Suprapubic skin (tissue), 4 donors: Measurements from ENCODE around the gene CAPZB.
"Not testable (repeated sequence)": the region's sequence is repeated elsewhere in the genome, so short reads cannot be mapped to it uniquely, and the experiment has no call there.

Experiments
- EP300 ChIP-seq: sonication (generic); formaldehyde crosslinking; IDR thresholded peaks from one replicate; pipeline ENCODE4 v1.6.1; 2017; ENCODE audit warnings: antibody characterized with exemption
- POLR2A ChIP-seq, 2 donors: fragments of 450-650 bp; IDR thresholded peaks; one replicate each; pipeline ENCODE4 v1.6.1; 2017; ENCODE audit warnings: antibody characterized with exemption in 2 of 2, mild to moderate bottlenecking in 2 of 2, moderate library complexity in 2 of 2
- POLR2AphosphoS5 ChIP-seq, 3 donors: sonication (generic); formaldehyde crosslinking; IDR thresholded peaks; one replicate each; pipeline ENCODE4 v1.6.1; 2017; ENCODE audit warnings: antibody characterized with exemption in 3 of 3
- TF ChIP-seq, protein P1 (sequence below), 2 donors: fragments of 200-600 bp in 1 of 2; fragments of 450-650 bp in 1 of 2; sonication (generic) in 1 of 2; IDR thresholded peaks; one replicate each; pipeline ENCODE4 v1.5.1; 2016 to 2019; ENCODE audit warnings: antibody characterized with exemption in 2 of 2, mild to moderate bottlenecking in 1 of 2, moderate library complexity in 1 of 2

DNA sequence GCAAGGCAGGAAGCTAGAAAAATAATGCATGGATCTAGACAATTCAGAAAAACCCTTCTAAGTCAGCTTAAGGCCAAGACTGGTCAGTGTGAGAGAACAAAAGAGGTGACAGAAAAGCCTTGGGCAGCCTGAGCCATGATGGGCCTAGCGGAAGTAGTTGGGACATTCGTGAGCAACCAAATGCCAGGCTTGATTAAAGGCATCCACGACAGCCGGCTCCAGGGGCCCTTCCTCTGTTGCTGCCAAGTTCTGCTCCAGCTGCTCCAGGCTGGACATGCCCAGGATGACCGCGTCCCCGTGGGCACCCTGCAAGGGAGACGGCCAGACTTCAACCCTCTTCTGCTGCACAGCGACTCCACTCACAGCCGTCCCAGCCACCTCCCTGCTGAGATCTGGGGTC lies 181.3 kb downstream of the CAPZB start:
- TF ChIP-seq, protein P1, sequence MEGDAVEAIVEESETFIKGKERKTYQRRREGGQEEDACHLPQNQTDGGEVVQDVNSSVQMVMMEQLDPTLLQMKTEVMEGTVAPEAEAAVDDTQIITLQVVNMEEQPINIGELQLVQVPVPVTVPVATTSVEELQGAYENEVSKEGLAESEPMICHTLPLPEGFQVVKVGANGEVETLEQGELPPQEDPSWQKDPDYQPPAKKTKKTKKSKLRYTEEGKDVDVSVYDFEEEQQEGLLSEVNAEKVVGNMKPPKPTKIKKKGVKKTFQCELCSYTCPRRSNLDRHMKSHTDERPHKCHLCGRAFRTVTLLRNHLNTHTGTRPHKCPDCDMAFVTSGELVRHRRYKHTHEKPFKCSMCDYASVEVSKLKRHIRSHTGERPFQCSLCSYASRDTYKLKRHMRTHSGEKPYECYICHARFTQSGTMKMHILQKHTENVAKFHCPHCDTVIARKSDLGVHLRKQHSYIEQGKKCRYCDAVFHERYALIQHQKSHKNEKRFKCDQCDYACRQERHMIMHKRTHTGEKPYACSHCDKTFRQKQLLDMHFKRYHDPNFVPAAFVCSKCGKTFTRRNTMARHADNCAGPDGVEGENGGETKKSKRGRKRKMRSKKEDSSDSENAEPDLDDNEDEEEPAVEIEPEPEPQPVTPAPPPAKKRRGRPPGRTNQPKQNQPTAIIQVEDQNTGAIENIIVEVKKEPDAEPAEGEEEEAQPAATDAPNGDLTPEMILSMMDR (IDR thresholded peaks at IDR 0.05): not testable (repeated sequence)
- not testable (repeated sequence) for TF ChIP-seq EP300; POLR2AphosphoS5 (IDR thresholded peaks at IDR 0.05); POLR2A (IDR thresholded peaks at IDR 0.05)
